Naive thymus-derived CD4-positive, alpha-beta T cell (primary cell): ENCODE results near the gene DBI. TPM values are rescaled to one million over a fixed set of nuclear protein-coding genes. Genes with fewer than 3 reads are reported as not detected.

ENCODE experiments used
- ATAC-seq: fragments of 150-1000 bp; cut with Tn5 transposase; 2 replicates; pipeline ENCODE4 v1.10.0; 2021; ENCODE audit warnings: mild to moderate bottlenecking, moderate library complexity
- CTCF ChIA-PET: fragments of 350-600 bp; sonication (Branson Sonifier 250); formaldehyde crosslinking; loops from one replicate; lab custom pipeline; 2021; ENCODE audit warnings: antibody characterized with exemption; lab: Charles Lee
- POLR2A ChIA-PET: fragments of 350-600 bp; sonication (Branson Sonifier 250); formaldehyde crosslinking; loops from one replicate; lab custom pipeline; 2021; ENCODE audit warnings: antibody characterized with exemption, inconsistent platforms; lab: Charles Lee
- DNase-seq, 9 donors: peaks; one replicate each; pipeline versions ENCODE4 v3.0.0 to v3.0.0-alpha.2; 2020 to 2022; ENCODE audit warnings: mixed read lengths in 1 of 9
- H3K27ac ChIP-seq: one replicate; pipeline ENCODE4 v1.7.0; 2013; ENCODE audit warnings: mild to moderate bottlenecking, low read depth, low read length, moderate library complexity
- H3K27me3 ChIP-seq, 2 donors: one replicate each; pipeline ENCODE4 v1.7.0; 2013; ENCODE audit warnings: low read length in 2 of 2, mild to moderate bottlenecking in 2 of 2, moderate library complexity in 2 of 2; ENCODE audit not compliant: control insufficient read depth in 2 of 2, insufficient read depth in 2 of 2
- H3K36me3 ChIP-seq, 3 experiments: 1 replicate in 2 of 3; 2 replicates in 1 of 3; pipeline ENCODE4 v1.7.0; 2013; ENCODE audit warnings: low read length in 3 of 3, mild to moderate bottlenecking in 3 of 3, moderate library complexity in 1 of 3; ENCODE audit not compliant: insufficient read depth in 3 of 3, control insufficient read depth in 2 of 3
- H3K4me1 ChIP-seq, 2 donors: one replicate each; pipeline ENCODE4 v1.7.0; 2013; ENCODE audit warnings: low read length in 2 of 2, mild to moderate bottlenecking in 2 of 2, moderate library complexity in 1 of 2; ENCODE audit not compliant: control insufficient read depth in 2 of 2, insufficient read depth in 2 of 2
- H3K4me3 ChIP-seq: 2 replicates; pipeline ENCODE4 v1.7.0; 2013; ENCODE audit warnings: mild to moderate bottlenecking, low read length
- H3K9me3 ChIP-seq, 3 experiments: 1 replicate in 2 of 3; 2 replicates in 1 of 3; pipeline ENCODE4 v1.7.0; 2013; ENCODE audit warnings: low read length in 3 of 3; ENCODE audit not compliant: control insufficient read depth in 2 of 3
- H3K27ac Mint-ChIP-seq, 9 donors: one replicate each; pipeline ENCODE4 v1.8.0; 2020 to 2022; ENCODE audit warnings: mixed read lengths in 9 of 9, mild to moderate bottlenecking in 8 of 9, moderate library complexity in 5 of 9, inconsistent platforms in 2 of 9
- H3K27me3 Mint-ChIP-seq, 5 donors: one replicate each; pipeline ENCODE4 v1.8.0; 2021 to 2022; ENCODE audit warnings: mixed read lengths in 5 of 5, mild to moderate bottlenecking in 1 of 5
- H3K36me3 Mint-ChIP-seq, 5 donors: one replicate each; pipeline ENCODE4 v1.8.0; 2020 to 2022; ENCODE audit warnings: mixed read lengths in 5 of 5, mild to moderate bottlenecking in 3 of 5, inconsistent platforms in 1 of 5
- H3K4me1 Mint-ChIP-seq, 7 donors: one replicate each; pipeline ENCODE4 v1.8.0; 2020 to 2022; ENCODE audit warnings: mixed read lengths in 7 of 7, mild to moderate bottlenecking in 3 of 7, inconsistent platforms in 1 of 7
- H3K4me3 Mint-ChIP-seq, 10 donors: one replicate each; pipeline ENCODE4 v1.8.0; 2020 to 2022; ENCODE audit warnings: mild to moderate bottlenecking in 10 of 10, mixed read lengths in 10 of 10, moderate library complexity in 6 of 10, inconsistent platforms in 2 of 10
- H3K9me3 Mint-ChIP-seq, 11 donors: one replicate each; pipeline ENCODE4 v1.8.0; 2020 to 2022; ENCODE audit warnings: mixed read lengths in 11 of 11, mild to moderate bottlenecking in 4 of 11, inconsistent platforms in 1 of 11, moderate library complexity in 1 of 11
- intact Hi-C, 2 donors: fragments of 100-400 bp; cut with micrococcal nuclease; formaldehyde crosslinking; loops; one replicate each; pipeline ENCODE4 v1.15.1; 2023
- polyA plus RNA-seq, 2 donors: library from polyadenylated mRNA; unstranded; fragments of 300-500 nt; fragmentation: Illumina TruSeq; gene quantifications; one replicate each; pipeline ENCODE4 v1.2.3, GENCODE V29; 2021
- total RNA-seq, 6 experiments: library from RNA in 5 of 6; stranded (reverse) in 5 of 6; gene quantifications; 1 replicate in 5 of 6; 2 replicates in 1 of 6; pipeline ENCODE4 v1.2.3 and lab custom pipeline; 2021 to 2026

Gene DBI
- total and polyA plus RNA-seq, 7 experiments from 2014 or later = 29.3 to 253 (median 42.9) TPM

GRCh38 chr2:119409506-119409905 lies 42.7 kb downstream of the DBI start:
- H3K9me3 Mint-ChIP-seq = peaks cover 0 to 5% (median 0%) of the 10 kb centered on the region in 11 donors
- Histone ChIP-seq H3K9me3 (no peaks in the 10 kb centered on the region), H3K27ac (no peak overlapping the region), H3K27me3 (no peaks in the 10 kb centered on the region), H3K36me3 (no peaks in the 10 kb centered on the region), H3K4me3 (no peak overlapping the region), H3K4me1 (no peaks in the 10 kb centered on the region)
- H3K4me1 Mint-ChIP-seq = peaks cover 0 to 13% (median 0%) of the 10 kb centered on the region in 7 donors
- H3K36me3 Mint-ChIP-seq = no peaks in the 10 kb centered on the region
- ChIA-PET CTCF (interaction anchor here (1.0 kb wide), 1 partner anchor 24 kb away, joined by 3 read pairs; no protein-coding TSS in a partner anchor), POLR2A (no interaction called here)
- H3K27ac Mint-ChIP-seq = no peak overlapping the region
- H3K4me3 Mint-ChIP-seq = no peak overlapping the region
- intact Hi-C loops = loop anchor here in 1 of 2 donors (2.0 to 5.0 kb wide), 2 partner anchors 251 to 768 kb away; no protein-coding TSS in a partner anchor
- ATAC-seq = no peak
- DNase-seq = no peak
- peaks cover 6 to 16% (median 10%) of the 10 kb centered on the region in 5 donors for H3K27me3 Mint-ChIP-seq

GRCh38 chr2:119414894-119415293 lies 48.1 kb downstream of the DBI start:
- intact Hi-C loops = no loop called here
- no peaks in the 10 kb centered on the region for H3K9me3 ChIP-seq
- no peak overlapping the region for H3K4me3 ChIP-seq
- H3K4me1 ChIP-seq = no peaks in the 10 kb centered on the region
- H3K9me3 Mint-ChIP-seq = peaks cover 0 to 3% (median 0%) of the 10 kb centered on the region in 11 donors
- H3K4me3 Mint-ChIP-seq = peak overlapping the region in 2 of 10 donors; percentile 40 to 42
- no peaks in the 10 kb centered on the region for H3K27me3 ChIP-seq
- no peaks in the 10 kb centered on the region for H3K36me3 Mint-ChIP-seq
- H3K27ac Mint-ChIP-seq = peak overlapping the region in 3 of 9 donors; percentile 39 to 79 (median 78)
- H3K4me1 Mint-ChIP-seq = peaks cover 0 to 26% (median 4%) of the 10 kb centered on the region in 7 donors
- H3K27ac ChIP-seq = no peak overlapping the region
- ChIA-PET POLR2A (no interaction called here), CTCF (no interaction called here)
- DNase-seq (peak in 1 of 9 donors; percentile 18), ATAC-seq (no peak)
- peaks cover 5 to 19% (median 14%) of the 10 kb centered on the region in 5 donors for H3K27me3 Mint-ChIP-seq
- H3K36me3 ChIP-seq = no peaks in the 10 kb centered on the region

- Mint-ChIP-seq H3K4me1 (peaks cover 0 to 26% (median 4%) of the 10 kb centered on the region in 7 donors), H3K9me3 (peaks cover 0 to 3% (median 0%) of the 10 kb centered on the region in 11 donors), H3K36me3 (no peaks in the 10 kb centered on the region), H3K4me3 (peak overlapping the region in 2 of 10 donors; percentile 50 to 51), H3K27me3 (peaks cover 10 to 22% (median 17%) of the 10 kb centered on the region in 5 donors), H3K27ac (peak overlapping the region in 5 of 9 donors; percentile 47 to 78 (median 61))
- ChIA-PET POLR2A (no interaction called here), CTCF (no interaction called here)
- no peak for ATAC-seq
- Histone ChIP-seq H3K4me1 (no peaks in the 10 kb centered on the region), H3K27ac (no peak overlapping the region), H3K27me3 (no peaks in the 10 kb centered on the region), H3K36me3 (no peaks in the 10 kb centered on the region), H3K9me3 (no peaks in the 10 kb centered on the region), H3K4me3 (no peak overlapping the region)
- intact Hi-C loops = no loop called here
- DNase-seq = peak in 2 of 9 donors; percentile 13 to 33
Observed at GRCh38 chr2:119415630-119416029, 48.9 kb downstream of the DBI start.

- Mint-ChIP-seq H3K27me3 (peaks cover 10 to 21% (median 17%) of the 10 kb centered on the region in 5 donors), H3K9me3 (peaks cover 0 to 3% (median 0%) of the 10 kb centered on the region in 11 donors), H3K4me3 (no peak overlapping the region), H3K4me1 (peaks cover 0 to 26% (median 4%) of the 10 kb centered on the region in 7 donors), H3K27ac (peak overlapping the region in 1 of 9 donors; percentile 38), H3K36me3 (no peaks in the 10 kb centered on the region)
- ATAC-seq (no peak), DNase-seq (no peak)
- H3K4me3 ChIP-seq = no peak overlapping the region
- no peak overlapping the region for H3K27ac ChIP-seq
- ChIA-PET POLR2A (interaction anchor here (0.6 kb wide), 1 partner anchor 1274 kb away, joined by 3 read pairs; no protein-coding TSS in a partner anchor), CTCF (no interaction called here)
- H3K27me3 ChIP-seq = no peaks in the 10 kb centered on the region
- intact Hi-C loops = no loop called here
- no peaks in the 10 kb centered on the region for H3K4me1 ChIP-seq
- no peaks in the 10 kb centered on the region for H3K9me3 ChIP-seq
- H3K36me3 ChIP-seq = no peaks in the 10 kb centered on the region
Observed at GRCh38 chr2:119416299-119416923, 49.6 kb downstream of the DBI start.

- Histone ChIP-seq H3K36me3 (no peaks in the 10 kb centered on the region), H3K4me1 (no peaks in the 10 kb centered on the region), H3K9me3 (no peaks in the 10 kb centered on the region), H3K27ac (no peak overlapping the region), H3K27me3 (no peaks in the 10 kb centered on the region), H3K4me3 (no peak overlapping the region)
- peaks cover 14 to 29% (median 22%) of the 10 kb centered on the region in 5 donors for H3K27me3 Mint-ChIP-seq
- no peak overlapping the region for H3K4me3 Mint-ChIP-seq
- DNase-seq = no peak
- H3K4me1 Mint-ChIP-seq = peaks cover 0 to 26% (median 4%) of the 10 kb centered on the region in 7 donors
- H3K9me3 Mint-ChIP-seq = peaks cover 0 to 10% (median 4%) of the 10 kb centered on the region in 11 donors
- intact Hi-C loops = no loop called here
- ATAC-seq = no peak
- no peak overlapping the region for H3K27ac Mint-ChIP-seq
- ChIA-PET POLR2A (no interaction called here), CTCF (no interaction called here)
- peaks cover 0 to 6% (median 0%) of the 10 kb centered on the region in 5 donors for H3K36me3 Mint-ChIP-seq
Observed at GRCh38 chr2:119417908-119418307, 51.1 kb downstream of the DBI start.

GRCh38 chr2:119419065-119419464 lies 52.3 kb downstream of the DBI start:
- H3K9me3 ChIP-seq = no peaks in the 10 kb centered on the region
- ChIA-PET POLR2A (no interaction called here), CTCF (no interaction called here)
- H3K27ac ChIP-seq = no peak overlapping the region
- H3K4me3 Mint-ChIP-seq = no peak overlapping the region
- peaks cover 19 to 37% (median 28%) of the 10 kb centered on the region in 5 donors for H3K27me3 Mint-ChIP-seq
- ATAC-seq (no peak), DNase-seq (no peak)
- H3K9me3 Mint-ChIP-seq = peaks cover 0 to 10% (median 4%) of the 10 kb centered on the region in 11 donors
- H3K27me3 ChIP-seq = no peaks in the 10 kb centered on the region
- intact Hi-C loops = no loop called here
- H3K4me1 Mint-ChIP-seq = peaks cover 0 to 17% (median 4%) of the 10 kb centered on the region in 7 donors
- H3K4me3 ChIP-seq = no peak overlapping the region
- H3K36me3 ChIP-seq = no peaks in the 10 kb centered on the region
- H3K36me3 Mint-ChIP-seq = peaks cover 0 to 6% (median 0%) of the 10 kb centered on the region in 5 donors
- H3K27ac Mint-ChIP-seq = no peak overlapping the region
- no peaks in the 10 kb centered on the region for H3K4me1 ChIP-seq
